Upper lobe of right lung (tissue), 1 donor: ENCODE results near the gene KRTCAP2. TPM values are rescaled to one million over a fixed set of nuclear protein-coding genes. Genes with fewer than 3 reads are reported as not detected.
"Not testable (repeated sequence)": the region's sequence is repeated elsewhere in the genome, so short reads cannot be mapped to it uniquely, and the experiment has no call there.

Source experiments
- ATAC-seq: fragments of 200-7000 bp; cut with Tn5 transposase; one replicate; pipeline ENCODE4 v1.9.1; 2020; ENCODE audit warnings: mild to moderate bottlenecking, moderate library complexity
- DNase-seq: peaks from one replicate; pipeline ENCODE4 v3.0.0-alpha.2; 2020
- H3K27ac ChIP-seq: fragments of 200-600 bp; one replicate; pipeline ENCODE4 v1.8.0; 2022
- H3K27me3 ChIP-seq: fragments of 200-600 bp; one replicate; pipeline ENCODE4 v1.8.0; 2022; ENCODE audit warnings: mild to moderate bottlenecking
- H3K36me3 ChIP-seq: fragments of 200-600 bp; one replicate; pipeline ENCODE4 v1.8.0; 2022
- H3K4me1 ChIP-seq: fragments of 200-600 bp; one replicate; pipeline ENCODE4 v1.8.0; 2022
- H3K4me3 ChIP-seq: fragments of 200-600 bp; one replicate; pipeline ENCODE4 v1.8.0; 2022; ENCODE audit warnings: mild to moderate bottlenecking
- H3K9me3 ChIP-seq: fragments of 200-600 bp; one replicate; pipeline ENCODE4 v1.8.0; 2022
- intact Hi-C: fragments of 100-400 bp; cut with DNase I; formaldehyde crosslinking; loops from one replicate; pipeline ENCODE4 v1.11.0; 2022
- total RNA-seq: library from RNA; stranded (reverse); fragmentation: NEBNext Ultra II Directional; extraction: Animal tissue kit (Norgen Biotek cat#: 25700); gene quantifications from one replicate; pipeline ENCODE4 v1.2.1, GENCODE V29; 2021
- TF ChIP-seq, protein P1 (sequence below): fragments of 200-600 bp; IDR thresholded peaks from one replicate; pipeline ENCODE4 v1.8.0; 2022; ENCODE audit warnings: antibody characterized with exemption
- donor health status: DM: no; HTN: yes; CAD: no; lungs with severe emphysema.

The KRTCAP2 gene
- total RNA-seq, 1 donor from 2014 or later, result 130 TPM

DNA sequence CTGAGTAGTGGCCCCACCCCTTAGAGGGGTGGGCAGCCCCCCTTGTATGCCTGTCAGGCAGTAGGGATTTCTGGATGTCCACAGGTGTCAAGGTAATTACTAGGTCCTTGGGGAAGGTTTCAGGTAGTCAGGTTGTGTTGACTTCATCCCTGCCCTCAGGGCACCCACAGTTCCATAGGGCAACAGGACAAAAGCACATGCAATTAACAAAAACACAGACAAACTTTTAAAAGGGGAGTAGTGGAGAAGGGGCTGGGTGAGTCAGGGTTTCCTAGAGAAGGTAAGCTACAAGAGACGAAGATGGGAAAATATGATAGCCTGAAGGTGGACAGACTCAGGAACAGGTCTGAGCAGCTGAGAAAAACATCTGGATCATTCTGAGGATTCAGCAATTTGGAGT lies 14.1 kb downstream of the KRTCAP2 start:
- H3K4me3 ChIP-seq, result no peak overlapping the region
- H3K27ac ChIP-seq, result no peak overlapping the region
- no peaks in the 10 kb centered on the region for H3K9me3 ChIP-seq
- H3K27me3 ChIP-seq, result no peaks in the 10 kb centered on the region
- no peaks in the 10 kb centered on the region for H3K36me3 ChIP-seq
- ATAC-seq, result no peak
- intact Hi-C loops, result no loop called here
- TF ChIP-seq, protein P1, sequence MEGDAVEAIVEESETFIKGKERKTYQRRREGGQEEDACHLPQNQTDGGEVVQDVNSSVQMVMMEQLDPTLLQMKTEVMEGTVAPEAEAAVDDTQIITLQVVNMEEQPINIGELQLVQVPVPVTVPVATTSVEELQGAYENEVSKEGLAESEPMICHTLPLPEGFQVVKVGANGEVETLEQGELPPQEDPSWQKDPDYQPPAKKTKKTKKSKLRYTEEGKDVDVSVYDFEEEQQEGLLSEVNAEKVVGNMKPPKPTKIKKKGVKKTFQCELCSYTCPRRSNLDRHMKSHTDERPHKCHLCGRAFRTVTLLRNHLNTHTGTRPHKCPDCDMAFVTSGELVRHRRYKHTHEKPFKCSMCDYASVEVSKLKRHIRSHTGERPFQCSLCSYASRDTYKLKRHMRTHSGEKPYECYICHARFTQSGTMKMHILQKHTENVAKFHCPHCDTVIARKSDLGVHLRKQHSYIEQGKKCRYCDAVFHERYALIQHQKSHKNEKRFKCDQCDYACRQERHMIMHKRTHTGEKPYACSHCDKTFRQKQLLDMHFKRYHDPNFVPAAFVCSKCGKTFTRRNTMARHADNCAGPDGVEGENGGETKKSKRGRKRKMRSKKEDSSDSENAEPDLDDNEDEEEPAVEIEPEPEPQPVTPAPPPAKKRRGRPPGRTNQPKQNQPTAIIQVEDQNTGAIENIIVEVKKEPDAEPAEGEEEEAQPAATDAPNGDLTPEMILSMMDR, result no peak
- DNase-seq, result peak; percentile 21
- no peaks in the 10 kb centered on the region for H3K4me1 ChIP-seq

DNA sequence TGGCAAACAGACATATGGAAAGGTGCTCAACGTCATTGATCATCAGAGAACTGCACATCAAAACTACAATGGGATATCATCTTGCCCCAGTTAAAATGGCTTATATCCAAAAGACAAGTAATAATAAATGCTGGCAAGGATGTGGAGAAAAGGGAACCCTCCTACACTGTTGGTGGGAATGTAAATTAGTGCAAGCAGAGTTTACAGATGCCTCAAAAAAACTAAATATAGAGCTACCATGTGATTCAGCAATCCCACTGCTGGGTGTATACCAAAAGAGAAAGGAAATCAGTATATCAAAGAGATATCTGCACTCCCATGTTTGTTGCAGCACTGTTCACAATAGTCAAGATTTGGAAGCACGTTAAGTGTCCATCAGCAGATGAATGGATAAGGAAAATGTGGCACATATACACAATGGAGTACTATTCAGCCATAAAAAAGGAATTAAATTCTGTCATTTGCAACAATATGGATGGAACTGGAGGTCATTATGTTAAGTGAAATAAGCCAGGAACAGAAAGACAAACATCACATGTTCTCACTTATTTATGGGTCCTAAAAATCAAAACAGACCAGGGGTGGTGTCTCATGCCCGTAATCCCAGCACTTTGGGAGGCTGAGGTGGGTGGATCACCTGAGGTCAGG lies 17.0 kb downstream of the KRTCAP2 start:
- H3K4me3 ChIP-seq, result not testable (repeated sequence)

DNA sequence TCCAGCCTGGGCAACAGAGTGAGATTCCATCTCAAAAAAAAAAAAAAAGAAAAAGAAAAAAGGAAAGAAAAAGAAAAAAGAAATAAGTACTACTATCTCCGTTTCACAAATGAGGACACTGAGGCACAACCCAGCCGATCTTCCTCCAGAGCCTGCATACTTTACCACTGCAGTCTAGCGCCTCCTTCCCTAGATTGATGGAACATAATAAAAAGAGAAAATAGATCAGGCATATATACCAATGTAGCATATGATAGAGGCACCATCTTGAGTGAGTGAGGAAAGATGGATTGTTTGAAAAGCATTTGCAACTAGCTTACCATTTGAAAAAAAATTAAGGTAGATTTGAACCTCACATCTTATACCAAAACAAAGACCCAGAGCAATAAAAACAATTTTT lies 27.6 kb downstream of the KRTCAP2 start:
- Histone ChIP-seq H3K27me3 (peaks cover 8% of the 10 kb centered on the region), H3K9me3 (no peaks in the 10 kb centered on the region), H3K4me1 (no peaks in the 10 kb centered on the region), H3K4me3 (no peak overlapping the region), H3K36me3 (no peaks in the 10 kb centered on the region), H3K27ac (no peak overlapping the region)
- intact Hi-C loops, result no loop called here
- ATAC-seq, result no peak
- TF ChIP-seq, protein P1, result no peak
- no peak for DNase-seq

More for the DNA sequence above, 17.0 kb downstream of the KRTCAP2 start:
- H3K36me3 ChIP-seq, intact Hi-C loops, ATAC-seq, H3K9me3 ChIP-seq, DNase-seq, H3K27ac ChIP-seq, H3K27me3 ChIP-seq, H3K4me1 ChIP-seq: not testable (repeated sequence)

DNA sequence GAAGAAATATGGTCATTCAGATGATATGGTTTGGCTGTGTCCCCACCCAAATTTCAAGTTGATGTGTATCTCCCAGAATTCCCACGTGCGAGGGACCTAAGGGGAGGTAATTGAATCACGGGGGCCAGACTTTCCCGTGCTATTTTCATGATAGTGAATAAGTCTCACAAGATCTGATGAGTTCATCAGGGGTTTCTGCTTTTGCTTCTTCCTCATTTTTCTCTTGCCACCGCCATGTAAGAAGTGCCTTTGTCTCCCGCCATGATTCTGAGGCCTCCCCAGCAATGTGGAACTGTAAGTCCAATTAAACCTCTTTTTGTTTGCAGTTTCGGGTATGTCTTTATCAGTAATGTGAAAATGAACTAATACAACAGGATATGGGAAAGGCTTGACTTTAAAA lies 31.4 kb downstream of the KRTCAP2 start:
- Histone ChIP-seq H3K4me3 (no peak overlapping the region), H3K27me3 (peaks cover 5% of the 10 kb centered on the region), H3K9me3 (no peaks in the 10 kb centered on the region), H3K27ac (no peak overlapping the region), H3K4me1 (peaks cover 26% of the 10 kb centered on the region), H3K36me3 (peaks cover 15% of the 10 kb centered on the region)
- TF ChIP-seq, protein P1, result no peak
- intact Hi-C loops, result no loop called here
- DNase-seq, result no peak
- no peak for ATAC-seq

DNA sequence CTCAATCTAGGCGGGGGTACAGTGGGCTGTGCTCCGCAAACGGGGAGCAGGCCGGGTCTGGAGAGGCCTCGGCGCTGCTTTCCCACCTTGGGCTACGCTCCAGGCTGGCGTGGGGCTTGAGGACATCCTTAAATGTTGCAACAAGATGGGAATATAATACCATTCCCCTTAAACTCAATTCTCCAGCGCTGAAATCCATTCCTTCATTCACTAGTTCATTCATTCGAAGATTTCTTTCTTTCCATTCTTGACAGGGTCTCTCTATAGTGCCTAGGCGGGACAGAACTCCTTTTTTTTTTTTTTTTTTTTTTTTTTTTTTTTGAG lies 32.5 kb downstream of the KRTCAP2 start:
- no peaks in the 10 kb centered on the region for H3K9me3 ChIP-seq
- DNase-seq, result no peak
- no peaks in the 10 kb centered on the region for H3K27me3 ChIP-seq
- TF ChIP-seq, protein P1, result no peak
- intact Hi-C loops, result no loop called here
- H3K4me1 ChIP-seq, result peaks cover 28% of the 10 kb centered on the region
- H3K4me3 ChIP-seq, result peak overlapping the region; percentile 76
- H3K36me3 ChIP-seq, result peaks cover 15% of the 10 kb centered on the region
- ATAC-seq, result no peak
- H3K27ac ChIP-seq, result no peak overlapping the region

DNA sequence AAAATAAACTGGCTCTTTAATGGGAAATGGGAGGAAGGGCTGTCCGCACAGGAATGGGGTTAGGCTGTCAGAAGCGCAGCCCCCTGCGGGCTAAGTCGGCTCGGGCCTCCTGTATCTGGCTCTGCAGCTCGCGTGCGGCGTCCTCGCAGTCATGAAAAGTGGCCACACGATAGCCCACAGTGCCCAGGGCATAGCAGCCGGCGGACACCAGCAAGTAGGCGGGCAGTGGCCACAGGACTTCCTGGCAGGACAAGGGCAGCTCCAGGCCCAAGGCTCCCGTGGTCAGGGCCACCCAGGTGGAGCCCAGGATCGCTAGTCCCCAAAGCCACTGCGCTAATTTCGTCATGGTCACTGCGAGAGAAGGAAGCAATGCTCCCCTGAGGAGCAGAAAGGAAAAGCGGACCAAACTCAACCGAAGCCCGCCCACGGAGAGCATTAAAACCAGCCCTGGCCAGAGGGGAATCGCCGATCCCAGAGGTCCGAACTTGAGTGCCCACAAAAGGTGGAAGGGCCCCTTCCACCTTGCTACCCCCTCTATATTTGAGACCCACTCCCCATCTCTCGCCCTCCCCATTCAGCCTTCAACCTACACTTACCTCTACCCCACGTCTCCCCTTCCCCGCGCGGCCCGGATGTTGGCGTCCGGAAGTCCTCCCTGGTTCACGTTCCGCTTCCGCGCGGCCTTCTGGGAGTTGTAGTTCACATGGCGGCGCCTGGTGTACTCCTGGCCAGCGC lies 33.0 kb downstream of the KRTCAP2 start, which contains the start of gene DPM3:
DPM3 (minus strand) TSS at position 637 of the 735 bp plus-strand sequence; CDS start at position 346, 291 bp downstream.
- TF ChIP-seq, protein P1, result no peak
- no peaks in the 10 kb centered on the region for H3K27me3 ChIP-seq
- ATAC-seq (peak; percentile 82), DNase-seq (peak; percentile 96)
- intact Hi-C loops, result no loop called here
- peaks cover 29% of the 10 kb centered on the region for H3K4me1 ChIP-seq
- H3K4me3 ChIP-seq, result peak within 1 kb of the TSS; percentile 76
- H3K27ac ChIP-seq, result peak within 1 kb of the TSS; percentile 88
- peaks cover 15% of the 10 kb centered on the region for H3K36me3 ChIP-seq
- no peaks in the 10 kb centered on the region for H3K9me3 ChIP-seq
